Measurements from ENCODE around the gene IGFN1.

GRCh38 chr1:201262963-201263608, 72.5 kb downstream of the IGFN1 start:
- TF ChIP-seq, protein P1, sequence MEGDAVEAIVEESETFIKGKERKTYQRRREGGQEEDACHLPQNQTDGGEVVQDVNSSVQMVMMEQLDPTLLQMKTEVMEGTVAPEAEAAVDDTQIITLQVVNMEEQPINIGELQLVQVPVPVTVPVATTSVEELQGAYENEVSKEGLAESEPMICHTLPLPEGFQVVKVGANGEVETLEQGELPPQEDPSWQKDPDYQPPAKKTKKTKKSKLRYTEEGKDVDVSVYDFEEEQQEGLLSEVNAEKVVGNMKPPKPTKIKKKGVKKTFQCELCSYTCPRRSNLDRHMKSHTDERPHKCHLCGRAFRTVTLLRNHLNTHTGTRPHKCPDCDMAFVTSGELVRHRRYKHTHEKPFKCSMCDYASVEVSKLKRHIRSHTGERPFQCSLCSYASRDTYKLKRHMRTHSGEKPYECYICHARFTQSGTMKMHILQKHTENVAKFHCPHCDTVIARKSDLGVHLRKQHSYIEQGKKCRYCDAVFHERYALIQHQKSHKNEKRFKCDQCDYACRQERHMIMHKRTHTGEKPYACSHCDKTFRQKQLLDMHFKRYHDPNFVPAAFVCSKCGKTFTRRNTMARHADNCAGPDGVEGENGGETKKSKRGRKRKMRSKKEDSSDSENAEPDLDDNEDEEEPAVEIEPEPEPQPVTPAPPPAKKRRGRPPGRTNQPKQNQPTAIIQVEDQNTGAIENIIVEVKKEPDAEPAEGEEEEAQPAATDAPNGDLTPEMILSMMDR (IDR thresholded peaks at IDR 0.05; ENCODE audit: borderline replicate concordance, extremely low read depth, low read length, poor library complexity, severe bottlenecking) = no peak
- no peak for TF ChIP-seq EZH2 (IDR thresholded peaks at IDR 0.05; ENCODE audit: borderline replicate concordance, low read depth, low read length, severe bottlenecking)
